ENCODE results near the gene KXD1.
"Not testable (repeated sequence)": the region's sequence is repeated elsewhere in the genome, so short reads cannot be mapped to it uniquely, and the experiment has no call there.

Gene KXD1

GRCh38 chr19:18587561-18587960, 29.9 kb downstream of the KXD1 start:
- no peak for DNase-seq

DNA sequence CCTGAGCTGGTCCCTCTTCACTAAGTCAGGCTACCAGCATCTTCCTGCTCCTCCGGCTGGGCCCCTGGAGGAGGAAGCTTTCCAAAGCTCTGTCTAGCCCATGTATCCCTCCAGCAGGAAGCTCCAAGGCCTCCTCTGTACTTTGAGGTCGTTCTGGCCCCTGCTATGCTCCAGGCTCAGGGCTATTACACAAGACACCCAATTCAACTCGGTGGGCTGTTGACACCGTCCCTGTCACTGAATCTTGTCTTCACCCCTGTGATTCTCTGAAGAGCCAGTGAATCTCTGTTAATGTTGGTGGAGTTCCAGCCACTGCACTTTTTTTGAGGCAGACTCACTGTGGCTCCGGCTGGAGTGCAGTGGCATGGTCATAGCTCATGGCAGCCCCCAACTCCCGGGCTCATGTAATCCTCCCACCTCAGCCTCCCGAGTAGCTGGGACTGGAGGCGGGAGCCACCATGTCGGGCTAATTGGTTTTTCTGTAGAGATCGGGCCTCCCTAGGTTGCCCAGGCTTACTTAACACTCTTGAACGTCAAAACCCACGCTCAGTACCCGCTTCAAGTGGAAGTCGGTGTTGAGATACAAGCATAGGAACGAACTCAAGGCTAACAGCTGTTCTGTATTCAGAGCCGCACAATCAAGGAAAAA, 30.4 kb downstream of the KXD1 start:
- no peak for DNase-seq

GRCh38 chr19:18588611-18589379, 31.1 kb downstream of the KXD1 start, which contains the start of gene REX1BD:
REX1BD (plus strand) TSS chr19:18588798; CDS start chr19:18588802, 4 bp downstream.
- peak; percentile 93 for DNase-seq

- DNase-seq: peak; percentile 72
Measured at GRCh38 chr19:18589380-18590272, 32.0 kb downstream of the KXD1 start.

DNA sequence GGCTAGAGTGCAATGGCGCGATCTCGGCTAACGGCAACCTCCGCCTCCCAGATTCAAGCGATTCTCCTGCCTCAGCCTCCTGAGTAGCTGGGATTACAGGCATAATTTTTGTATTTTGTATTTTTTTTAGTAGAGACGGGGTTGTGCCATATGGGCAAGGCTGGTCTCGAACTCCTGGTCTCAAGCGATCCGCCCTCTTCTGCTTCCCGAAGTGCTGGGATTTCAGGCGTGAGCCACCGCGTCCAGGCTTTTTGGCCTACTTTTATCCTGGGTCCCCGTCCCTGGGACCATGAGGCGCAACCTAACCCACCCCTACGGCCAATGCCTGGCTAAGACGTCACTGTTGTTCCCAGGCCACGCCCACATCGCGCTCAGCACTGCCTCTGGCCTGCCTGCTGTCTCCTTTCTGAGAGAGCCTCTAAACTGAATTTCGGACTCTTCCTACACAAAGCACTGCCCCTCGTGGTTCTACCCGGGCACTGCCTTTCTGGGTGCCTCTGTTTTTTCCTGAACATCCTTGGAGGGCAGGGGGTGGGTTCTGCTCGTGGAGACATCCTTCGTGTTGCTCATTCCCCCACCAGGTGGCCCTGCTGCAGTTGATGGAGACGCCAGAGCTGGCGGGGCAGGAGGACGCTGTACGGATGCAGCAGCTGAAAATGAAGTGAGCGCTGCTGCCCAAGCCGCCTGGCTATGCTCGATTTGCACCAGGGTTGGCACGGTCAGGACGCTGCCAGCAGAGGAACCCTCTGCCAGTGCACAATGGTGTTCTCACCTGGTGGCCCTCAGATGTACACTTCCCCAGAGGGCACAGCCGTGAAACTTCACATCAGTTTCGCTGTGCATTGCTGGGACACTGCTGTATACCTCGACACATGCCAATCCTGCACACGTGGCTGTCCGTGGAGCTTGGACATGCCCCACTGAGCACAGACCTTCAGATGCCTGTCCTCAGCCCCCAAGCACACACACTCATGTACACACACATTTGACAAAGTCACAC, 32.9 kb downstream of the KXD1 start:
- peak; percentile 53 for DNase-seq

GRCh38 chr19:18591735-18592385, 34.2 kb downstream of the KXD1 start:
- DNase-seq: no peak

DNA sequence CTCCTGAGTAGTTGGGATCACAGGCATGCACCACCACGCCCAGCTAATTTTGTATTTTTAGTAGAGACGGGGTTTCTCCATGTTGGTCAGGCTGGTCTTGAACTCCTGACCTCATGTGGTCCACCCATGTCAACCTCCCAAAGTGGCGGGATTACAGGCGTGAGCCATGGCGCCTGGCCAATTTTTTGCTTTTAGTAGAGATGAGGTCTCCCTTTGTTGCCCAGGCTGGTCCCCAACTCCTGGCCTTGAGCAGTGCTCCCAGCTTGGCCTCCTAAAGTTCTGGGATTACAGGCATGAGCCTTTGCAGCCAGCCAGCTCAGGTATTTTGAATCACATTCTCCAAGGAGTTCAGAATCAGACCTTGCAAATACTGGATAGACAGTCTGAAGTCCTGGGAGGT, 35.1 kb downstream of the KXD1 start:
- DNase-seq: not testable (repeated sequence)

DNA sequence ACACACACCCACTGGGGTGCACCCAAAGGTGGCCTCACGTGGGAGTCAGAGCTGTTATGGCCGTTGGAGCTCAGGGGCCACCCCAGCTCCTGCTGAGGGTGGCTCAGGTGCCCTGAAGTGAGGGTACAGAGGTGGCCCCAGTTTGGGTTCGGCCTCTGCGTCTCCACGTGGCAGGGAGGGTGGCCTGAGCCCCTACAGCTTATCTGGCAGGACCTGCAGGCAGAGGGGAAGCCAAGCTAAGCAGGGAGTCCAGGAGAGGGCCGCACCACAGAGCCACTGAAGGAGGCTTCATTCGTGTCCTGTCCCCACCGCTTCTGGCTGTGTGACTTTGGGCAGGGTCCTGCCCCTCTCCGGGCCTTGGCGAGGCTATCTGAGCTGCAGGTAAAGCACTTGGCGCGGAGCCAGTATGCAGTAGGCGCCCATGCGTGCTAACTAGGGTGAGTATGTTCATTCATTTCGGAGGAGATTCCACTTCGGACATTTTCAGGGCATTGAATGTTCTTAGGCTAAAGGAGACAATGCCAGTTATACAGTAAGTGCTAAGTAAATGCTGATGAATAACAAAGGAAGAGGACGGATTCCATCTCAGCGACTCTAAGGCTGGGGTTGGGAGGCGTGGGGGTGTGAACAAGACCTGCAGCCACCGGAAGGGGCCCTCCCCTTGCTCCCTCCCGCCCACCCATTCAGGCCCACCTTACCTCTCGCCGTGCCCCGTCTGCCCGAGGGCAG, 35.9 kb downstream of the KXD1 start:
- DNase-seq: no peak

DNA sequence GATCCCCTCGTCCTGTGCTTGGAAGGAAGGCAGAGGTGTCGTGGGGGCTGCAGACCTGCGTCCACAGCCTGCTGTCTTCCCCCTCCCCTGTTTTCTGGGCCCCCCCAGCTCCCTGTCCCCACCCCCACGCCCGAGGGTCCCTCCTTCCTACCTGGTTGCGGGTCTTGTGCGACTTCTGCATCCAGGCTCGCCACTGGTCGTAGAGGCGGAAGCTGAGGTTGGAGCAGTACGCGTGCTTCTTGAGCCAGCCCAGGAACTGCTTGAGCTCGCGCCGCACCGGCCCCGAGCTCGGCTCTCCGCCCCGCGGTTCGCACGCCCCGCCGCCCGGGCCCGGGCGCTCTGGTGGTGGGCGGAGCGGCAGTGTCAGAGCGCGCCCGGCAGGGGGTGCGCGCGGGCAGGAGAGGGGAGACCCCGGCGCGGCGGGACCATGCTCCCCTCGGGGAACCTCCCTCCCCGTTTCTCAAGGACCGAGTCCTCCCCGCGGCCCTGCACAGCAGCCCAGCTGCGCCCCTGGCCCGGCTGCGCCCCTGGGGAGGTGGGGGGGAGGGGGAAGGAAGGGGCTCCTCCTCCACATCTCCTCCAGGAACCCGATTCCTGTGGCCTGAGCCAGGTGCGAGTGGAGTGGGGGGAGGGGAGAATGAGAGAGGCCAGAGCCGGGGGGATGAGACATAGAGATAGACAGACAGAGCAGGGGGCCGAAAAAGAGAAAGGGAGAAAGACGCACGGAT, 36.6 kb downstream of the KXD1 start:
- DNase-seq: peak; percentile 84

DNA sequence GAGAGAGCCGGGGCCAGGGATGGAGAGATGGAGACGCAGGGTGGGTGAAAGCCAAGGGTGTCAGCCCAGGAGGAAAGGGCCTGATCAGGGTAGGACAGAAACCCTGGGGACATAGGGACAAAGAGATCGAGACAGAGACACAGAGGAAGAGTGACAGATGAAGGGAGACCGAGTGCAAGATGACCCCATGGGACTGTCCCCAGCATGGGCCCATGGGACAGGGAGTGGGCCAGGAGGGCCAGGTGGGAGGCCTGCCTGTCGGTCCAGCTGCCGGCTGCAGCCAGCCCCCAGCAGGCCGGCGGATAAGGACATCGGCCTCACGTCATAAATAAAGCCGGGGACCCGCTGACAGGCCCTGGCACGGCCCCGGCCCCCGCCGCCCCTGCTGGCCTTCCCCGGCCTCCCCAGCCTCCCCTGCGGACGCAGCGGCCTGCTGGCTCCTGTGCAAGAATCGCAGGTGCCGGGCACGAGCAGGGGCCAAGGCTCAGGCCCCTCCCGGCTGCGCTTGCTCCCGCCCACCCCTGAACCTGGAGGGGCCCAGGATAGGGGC, 37.2 kb downstream of the KXD1 start:
- DNase-seq: no peak

DNA sequence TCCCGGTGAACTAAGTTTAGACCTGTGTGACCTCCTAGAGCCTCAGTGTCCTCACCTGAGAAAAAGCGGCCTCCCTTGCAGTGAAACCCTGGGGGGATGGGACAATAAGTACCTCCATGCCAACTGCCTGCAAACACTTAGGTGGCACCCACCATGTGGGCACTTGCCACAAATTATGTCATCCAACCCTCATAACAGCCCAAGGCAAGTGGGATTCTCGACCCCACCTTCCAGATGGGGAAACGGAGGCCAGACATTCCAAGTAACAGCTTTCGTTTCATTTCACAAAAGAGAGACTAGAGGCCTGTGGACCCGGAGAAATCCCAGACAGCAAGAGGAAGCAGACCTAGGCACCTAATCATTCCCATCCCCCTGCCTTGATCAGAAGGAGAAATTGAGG, 37.8 kb downstream of the KXD1 start:
- no peak for DNase-seq

GRCh38 chr19:18596752-18597157, 39.1 kb downstream of the KXD1 start:
- no peak for DNase-seq

DNA sequence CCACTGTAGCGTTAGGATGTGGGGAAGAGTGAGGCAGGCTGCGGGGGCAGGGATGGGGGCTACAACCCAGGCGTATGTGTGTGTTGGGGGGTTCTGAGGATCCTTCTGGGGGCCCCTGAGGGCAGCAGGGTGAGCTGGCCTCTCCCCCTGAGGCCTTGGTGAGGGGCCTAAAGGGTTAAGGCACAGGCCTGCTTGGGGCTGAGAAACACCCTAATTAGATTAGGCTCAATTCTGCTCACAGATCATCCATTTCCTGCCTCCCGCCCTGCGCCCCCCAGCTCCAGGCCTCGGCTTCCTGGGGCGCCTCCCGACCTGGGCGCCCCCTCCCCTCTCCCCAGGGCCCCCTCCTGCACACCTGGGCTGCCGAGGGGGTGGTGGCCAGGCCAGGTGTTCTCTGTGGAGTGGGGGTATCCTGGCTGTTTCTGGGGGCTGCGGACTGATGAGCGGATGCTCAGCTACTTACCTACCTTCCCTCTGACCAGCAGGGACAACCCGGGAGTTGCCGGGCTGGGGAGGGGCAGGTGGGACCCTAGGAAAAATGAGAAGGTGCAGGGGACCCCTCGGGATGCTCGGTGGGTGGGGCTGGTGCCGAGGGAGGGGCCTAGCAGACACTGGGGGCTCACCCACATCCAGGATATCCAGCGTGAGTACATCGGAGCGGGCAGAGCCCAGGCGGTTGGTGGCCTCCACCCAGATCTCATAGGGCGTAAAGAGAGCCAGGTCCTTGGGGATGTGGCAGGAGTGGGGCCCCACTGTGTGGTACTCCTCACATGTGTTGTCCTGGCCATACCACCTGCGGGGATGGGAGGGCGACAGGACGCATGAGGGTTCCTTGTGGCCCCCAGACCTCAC, 40.4 kb downstream of the KXD1 start:
- DNase-seq: no peak

- no peak for DNase-seq
Measured at GRCh38 chr19:18599485-18599884, 41.8 kb downstream of the KXD1 start.

- DNase-seq: not testable (repeated sequence)
Measured at GRCh38 chr19:18600692-18601397, 43.2 kb downstream of the KXD1 start.

- DNase-seq: no peak
Measured at GRCh38 chr19:18601875-18602274, 44.2 kb downstream of the KXD1 start.

GRCh38 chr19:18603255-18603957, 45.7 kb downstream of the KXD1 start:
- DNase-seq: no peak

Measured in CD4-positive, alpha-beta T cell treated with Interleukin-17A for 4 hours (primary cell).